Pancreas (tissue), 10 donors: Measurements from ENCODE around the gene ARHGEF3. TPM values are rescaled to one million over a fixed set of nuclear protein-coding genes. Genes with fewer than 3 reads are reported as not detected.

Source experiments
- ATAC-seq, 4 donors: fragments of 200-7000 bp; cut with Tn5 transposase; one replicate each; pipeline versions ENCODE4 v1.8.0 to v1.9.1; 2020; ENCODE audit warnings: mild to moderate bottlenecking in 4 of 4, moderate library complexity in 4 of 4
- DNase-seq, 6 donors: peaks; one replicate each; pipeline ENCODE4 v3.0.0-alpha.2; 2020
- FAIRE-seq: peaks from 2 replicates; lab custom pipeline; 2012; peaks lifted over from hg19 to GRCh38; lab: Jason Lieb, UNC
- H3K27ac ChIP-seq, 4 donors: fragments of 200-600 bp; sonication (generic); 1 replicate in 3 of 4; 2 replicates in 1 of 4; pipeline versions ENCODE4 v1.5.0 to v1.8.0; 2020
- H3K27me3 ChIP-seq, 4 donors: fragments of 200-600 bp; one replicate each; pipeline ENCODE4 v1.8.0; 2021
- H3K36me3 ChIP-seq, 3 donors: fragments of 200-600 bp; sonication (generic) in 1 of 3; one replicate each; pipeline versions ENCODE4 v1.5.0 to v1.8.0; 2020 to 2021
- H3K4me1 ChIP-seq, 3 donors: fragments of 200-600 bp; one replicate each; pipeline ENCODE4 v1.8.0; 2021
- H3K4me3 ChIP-seq, 4 donors: fragments of 200-600 bp; sonication (generic) in 2 of 4; one replicate each; pipeline versions ENCODE4 v1.5.0 to v1.8.0; 2020 to 2021
- H3K9me3 ChIP-seq, 4 donors: fragments of 200-600 bp; one replicate each; pipeline ENCODE4 v1.8.0; 2021
- CTCF ChIP-seq, 4 donors: fragments of 200-600 bp; sonication (generic) in 3 of 4; IDR thresholded peaks; one replicate each; pipeline versions ENCODE4 v1.5.0 to v1.8.0; 2021; ENCODE audit warnings: antibody characterized with exemption in 4 of 4
- WGBS, 2 donors: extraction: QIAGEN DNeasy Blood & Tissue Kit; methylation state at CpG; one replicate each; pipeline ENCODE4 v1.1.7; 2013; 5-methylcytosine and 5-hydroxymethylcytosine counted together
- intact Hi-C, 3 donors: fragments of 100-400 bp; cut with DNase I; formaldehyde crosslinking; loops; one replicate each; pipeline versions ENCODE4 v1.11.1 to v1.14.2; 2022
- polyA plus RNA-seq, 2 donors: library from polyadenylated mRNA; stranded (reverse); fragments of 200-250 nt; gene quantifications; one replicate each; pipeline ENCODE4 v1.2.3, GENCODE V29; 2013
- total RNA-seq, 6 donors: library from RNA; stranded (reverse); fragmentation: NEBNext Ultra II Directional in 4 of 6; extraction: Animal tissue kit (Norgen Biotek cat#: 25700) in 4 of 6; gene quantifications; one replicate each; pipeline versions ENCODE4 v1.2.1 to v1.2.4, GENCODE V29; 2021 to 2023
- donor health status: healthy with polysubstance abuse.
- donor health status: DM: no; HTN: no; CAD: no; lungs with moderate emphysema.
- donor health status: DM: no; HTN: no; CAD: no.
- donor health status: control.
- donor health status: control.
- donor health status: Bipolar disorder and iron deficiency.
- donor health status: DM: yes; HTN: yes; CAD: no.
- donor health status: DM: no; HTN: no; CAD: no.
- donor health status: DM: no; HTN: no; CAD: no.
- donor health status: DM: yes; HTN: yes; CAD: no.

Gene ARHGEF3
- total and polyA plus RNA-seq, 8 donors: 11.4 to 36.5 (median 25.6) TPM

GRCh38 chr3:56742887-56743286 is 58.9 kb downstream of the ARHGEF3 start:
- FAIRE-seq (no peak), DNase-seq (no peak), ATAC-seq (no peak)
- Histone ChIP-seq H3K4me1 (peaks cover 3 to 11% (median 8%) of the 10 kb centered on the region in 3 donors), H3K9me3 (no peaks in the 10 kb centered on the region), H3K4me3 (no peak overlapping the region), H3K27me3 (no peaks in the 10 kb centered on the region), H3K36me3 (peaks cover 0 to 38% (median 6%) of the 10 kb centered on the region in 3 donors), H3K27ac (no peak overlapping the region)
- no peak for TF ChIP-seq CTCF (IDR thresholded peaks at IDR 0.05)
- intact Hi-C loops: loop anchor here in 2 of 3 donors (10.0 kb wide), 1 partner anchor 52 kb away; no protein-coding TSS in a partner anchor
- 86 to 93% methylated on average over 3 of the region's 3 CpGs for WGBS, 2 donors

GRCh38 chr3:56739036-56739435 is 62.7 kb downstream of the ARHGEF3 start:
- peaks cover 0 to 48% (median 6%) of the 10 kb centered on the region in 3 donors for H3K36me3 ChIP-seq
- intact Hi-C loops: no loop called here
- peaks cover 0 to 4% (median 0%) of the 10 kb centered on the region in 3 donors for H3K4me1 ChIP-seq
- H3K4me3 ChIP-seq: no peak overlapping the region
- H3K9me3 ChIP-seq: no peaks in the 10 kb centered on the region
- FAIRE-seq (no peak), ATAC-seq (no peak), DNase-seq (no peak)
- no peak for TF ChIP-seq CTCF (IDR thresholded peaks at IDR 0.05)
- H3K27me3 ChIP-seq: no peaks in the 10 kb centered on the region
- no peak overlapping the region for H3K27ac ChIP-seq
- 95 to 99% methylated on average over 6 of the region's 6 CpGs for WGBS, 2 donors

- no peak for FAIRE-seq
- no peak for TF ChIP-seq CTCF (IDR thresholded peaks at IDR 0.05)
Measured at GRCh38 chr3:56737006-56737405, 64.7 kb downstream of the ARHGEF3 start.

GRCh38 chr3:56732109-56732508 is 69.6 kb downstream of the ARHGEF3 start:
- intact Hi-C loops: no loop called here
- peaks cover 0 to 54% (median 41%) of the 10 kb centered on the region in 3 donors for H3K36me3 ChIP-seq
- DNase-seq (no peak), FAIRE-seq (no peak), ATAC-seq (no peak)
- H3K4me3 ChIP-seq: no peak overlapping the region
- H3K27me3 ChIP-seq: no peaks in the 10 kb centered on the region
- H3K27ac ChIP-seq: no peak overlapping the region
- no peak for TF ChIP-seq CTCF (IDR thresholded peaks at IDR 0.05)
- no peaks in the 10 kb centered on the region for H3K4me1 ChIP-seq
- no peaks in the 10 kb centered on the region for H3K9me3 ChIP-seq
- 89 to 94% methylated on average over 8 of the region's 8 CpGs for WGBS, 2 donors

More at GRCh38 chr3:56737006-56737405, 64.7 kb downstream of the ARHGEF3 start:
- Histone ChIP-seq H3K4me3 (no peak overlapping the region), H3K27me3 (no peaks in the 10 kb centered on the region), H3K27ac (no peak overlapping the region), H3K9me3 (no peaks in the 10 kb centered on the region), H3K36me3 (peaks cover 0 to 35% (median 6%) of the 10 kb centered on the region in 3 donors), H3K4me1 (peaks cover 0 to 4% (median 0%) of the 10 kb centered on the region in 3 donors)
- ATAC-seq (no peak), DNase-seq (no peak)
- intact Hi-C loops: no loop called here
- 92 to 96% methylated on average over 10 of the region's 10 CpGs for WGBS, 2 donors

- H3K27me3 ChIP-seq: no peaks in the 10 kb centered on the region
- H3K36me3 ChIP-seq: peaks cover 0 to 44% (median 37%) of the 10 kb centered on the region in 3 donors
- peak in 1 of 4 donors; percentile 21 for ATAC-seq
- 84 to 91% methylated on average over 3 of the region's 3 CpGs for WGBS, 2 donors
- no peaks in the 10 kb centered on the region for H3K9me3 ChIP-seq
- H3K4me1 ChIP-seq: no peaks in the 10 kb centered on the region
- intact Hi-C loops: no loop called here
- TF ChIP-seq CTCF (IDR thresholded peaks at IDR 0.05): no peak
- FAIRE-seq: no peak
- H3K27ac ChIP-seq: no peak overlapping the region
- H3K4me3 ChIP-seq: no peak overlapping the region
- DNase-seq: no peak
Measured at GRCh38 chr3:56725175-56725574, 76.6 kb downstream of the ARHGEF3 start.
